SK-N-SH (cell line): ENCODE data around the gene PLEKHA8. TPM values are rescaled to one million over a fixed set of nuclear protein-coding genes. Genes with fewer than 3 reads are reported as not detected.
"Not testable (repeated sequence)": the region's sequence is repeated elsewhere in the genome, so short reads cannot be mapped to it uniquely, and the experiment has no call there.

Experiments used
- CTCF ChIA-PET: fragments of 300-600, 350-600 bp; formaldehyde crosslinking; extraction: SDS; loops from one replicate; lab custom pipeline; 2021; lab: Yijun Ruan, JAX
- POLR2A ChIA-PET: fragments of 350-600 bp; sonication (Branson Sonifier 250); formaldehyde crosslinking; extraction: SDS; loops from one replicate; lab custom pipeline; 2020; ENCODE audit warnings: antibody characterized with exemption, inconsistent platforms; lab: Yijun Ruan, JAX
- DNase-seq: peaks from one replicate; pipeline ENCODE4 v3.0.0; 2012
- H2AFZ ChIP-seq: fragments of 200-600 bp; sonication (generic); 2 replicates; pipeline ENCODE4 v1.8.1; 2016; ENCODE audit warnings: antibody characterized with exemption, mild to moderate bottlenecking, low read depth
- H3F3A ChIP-seq: fragments of 200-600 bp; sonication (generic); replicated peaks from 2 replicates; pipeline ENCODE3; 2016; ENCODE audit warnings: antibody characterized with exemption, mild to moderate bottlenecking; ENCODE audit not compliant: insufficient read depth
- H3K27ac ChIP-seq, 2 experiments: fragments of 200-500 bp in 1 of 2; fragments of 200-600 bp in 1 of 2; sonication (Bioruptor generic) in 1 of 2; sonication (generic), shearing (Covaris generic) in 1 of 2; 2 replicates each; pipeline versions ENCODE4 v1.5.1 to v1.6.1; 2014 to 2016; ENCODE audit warnings: low read depth in 2 of 2, inconsistent platforms in 1 of 2, low read length in 1 of 2, mild to moderate bottlenecking in 1 of 2, mixed read lengths in 1 of 2
- H3K27me3 ChIP-seq: fragments of 200-600 bp; sonication (generic), shearing (Covaris generic); 2 replicates; pipeline ENCODE4 v1.6.1; 2016; ENCODE audit warnings: mixed run types; ENCODE audit not compliant: insufficient read depth
- H3K36me3 ChIP-seq, 2 experiments: fragments of 200-500 bp in 1 of 2; fragments of 200-600 bp in 1 of 2; sonication (Bioruptor generic) in 1 of 2; sonication (generic) in 1 of 2; replicated peaks in 1 of 2; 2 replicates each; pipeline versions ENCODE3 to v1.5.1; 2014 to 2016; ENCODE audit warnings: low read length in 1 of 2, mild to moderate bottlenecking in 1 of 2; ENCODE audit not compliant: insufficient read depth in 2 of 2, control insufficient read depth in 1 of 2
- H3K4me1 ChIP-seq, 2 experiments: fragments of 200-500 bp in 1 of 2; fragments of 200-600 bp in 1 of 2; sonication (Bioruptor generic) in 1 of 2; sonication (generic), shearing (Covaris generic) in 1 of 2; 2 replicates each; pipeline versions ENCODE4 v1.5.1 to v1.6.1; 2014 to 2016; ENCODE audit warnings: low read depth in 1 of 2, low read length in 1 of 2, mixed run types in 1 of 2; ENCODE audit not compliant: insufficient read depth in 2 of 2, control insufficient read depth in 1 of 2
- H3K4me2 ChIP-seq: fragments of 200-600 bp; sonication (generic), shearing (Covaris generic); 2 replicates; pipeline ENCODE4 v1.6.1; 2017; ENCODE audit warnings: mixed run types
- H3K4me3 ChIP-seq, 2 experiments: fragments of 200-500 bp in 1 of 2; fragments of 200-600 bp in 1 of 2; sonication (Bioruptor generic) in 1 of 2; sonication (generic), shearing (Covaris generic) in 1 of 2; 2 replicates each; pipeline versions ENCODE4 v1.5.1 to v1.8.1; 2014 to 2016; ENCODE audit warnings: low read depth in 2 of 2, inconsistent platforms in 1 of 2, low read length in 1 of 2, mild to moderate bottlenecking in 1 of 2, mixed read lengths in 1 of 2, moderate library complexity in 1 of 2
- H3K79me2 ChIP-seq: fragments of 200-600 bp; sonication (generic); 2 replicates; pipeline ENCODE4 v1.8.1; 2017; ENCODE audit warnings: mild to moderate bottlenecking; ENCODE audit not compliant: insufficient read depth
- H3K9ac ChIP-seq: fragments of 200-600 bp; sonication (generic); 2 replicates; pipeline ENCODE4 v1.6.1; 2017; ENCODE audit warnings: mixed run types
- H3K9me2 ChIP-seq: fragments of 200-600 bp; sonication (generic); 2 replicates; pipeline ENCODE4 v1.6.1; 2017; ENCODE audit warnings: mixed run types
- H3K9me3 ChIP-seq: fragments of 200-600 bp; sonication (generic); 2 replicates; pipeline ENCODE4 v1.6.1; 2017; ENCODE audit warnings: mixed run types, mild to moderate bottlenecking, moderate library complexity
- H4K20me1 ChIP-seq: fragments of 200-600 bp; sonication (generic); 2 replicates; pipeline ENCODE4 v1.6.1; 2017; ENCODE audit warnings: mild to moderate bottlenecking, mixed run types; ENCODE audit not compliant: insufficient read depth
- CHD2 ChIP-seq: fragments of 150-350 bp; IDR thresholded peaks from 2 replicates; pipeline ENCODE4 v1.6.1; 2018; ENCODE audit warnings: low read length; ENCODE audit not compliant: partially characterized antibody
- CTCF ChIP-seq: fragments of 200-600 bp; sonication (generic); IDR thresholded peaks from 2 replicates; pipeline ENCODE4 v1.6.1; 2017; ENCODE audit warnings: antibody characterized with exemption, mild to moderate bottlenecking, moderate library complexity
- GABPA ChIP-seq: IDR thresholded peaks from 2 replicates; pipeline ENCODE4 v1.4.0; 2012; ENCODE audit warnings: low read depth, mild to moderate bottlenecking
- GATA2 ChIP-seq: sonication (generic); formaldehyde crosslinking; IDR thresholded peaks from 2 replicates; pipeline ENCODE4 v1.5.0; 2020; ENCODE audit warnings: mild to moderate bottlenecking, missing genetic modification reagents
- MAX ChIP-seq: IDR thresholded peaks from 2 replicates; pipeline ENCODE4 v1.4.0; 2012; ENCODE audit warnings: low read depth
- MEF2A ChIP-seq: IDR thresholded peaks from 2 replicates; pipeline ENCODE4 v1.4.0; 2012; ENCODE audit warnings: low read depth, borderline replicate concordance
- NFIC ChIP-seq: IDR thresholded peaks from 2 replicates; pipeline ENCODE4 v1.4.0; 2012; ENCODE audit warnings: borderline replicate concordance
- NRF1 ChIP-seq: IDR thresholded peaks from 2 replicates; pipeline ENCODE4 v1.6.1; 2012; ENCODE audit warnings: low read depth, mild to moderate bottlenecking, low read length
- RAD21 ChIP-seq: IDR thresholded peaks from 2 replicates; pipeline ENCODE4 v1.6.1; 2012; ENCODE audit warnings: mild to moderate bottlenecking, low read length
- SMC3 ChIP-seq: IDR thresholded peaks from 2 replicates; pipeline ENCODE4 v1.6.1; 2012; ENCODE audit warnings: low read depth, low read length, improper control_type of control experiment
- TAF1 ChIP-seq: IDR thresholded peaks from 2 replicates; pipeline ENCODE4 v1.6.1; 2012; ENCODE audit warnings: low read depth, mild to moderate bottlenecking, low read length, moderate library complexity, borderline replicate concordance
- USF1 ChIP-seq: IDR thresholded peaks from 2 replicates; pipeline ENCODE4 v1.4.0; 2012; ENCODE audit warnings: low read depth, borderline replicate concordance
- WGBS: methylation state at CpG from one replicate; pipeline ENCODE4 v1.1.6; 2017; ENCODE audit warnings: low lambda C conversion rate; 5-methylcytosine and 5-hydroxymethylcytosine counted together
- polyA plus RNA-seq, 3 experiments: library from polyadenylated mRNA; depleted of rRNA; stranded (reverse); fragments of >200 nt; gene quantifications; 2 replicates each; pipeline ENCODE4 v1.2.3, GENCODE V29; 2012

Gene PLEKHA8
- polyA plus RNA-seq, 1 of the 3 experiments (the other 2 are of a cell fraction), result 4.9 TPM

GRCh38 chr7:30057741-30058140 is 29.5 kb downstream of the PLEKHA8 start:
- no peak for DNase-seq
- H4K20me1 ChIP-seq, result no peaks in the 10 kb centered on the region
- TF ChIP-seq NRF1 (no peak), CTCF (no peak), NFIC (no peak), MAX (no peak), GABPA (no peak), GATA2 (CRISPR knock-in tag) (no peak), USF1 (no peak), MEF2A (no peak), CHD2 (no peak), TAF1 (no peak)
- H3F3A ChIP-seq, result peaks cover 15% of the 10 kb centered on the region
- H3K4me1 ChIP-seq, result peaks cover 0 to 8% of the 10 kb centered on the region in 2 experiments; a peak in 1 of 4 replicates
- H2AFZ ChIP-seq, result no peak overlapping the region
- peaks cover 59 to 68% of the 10 kb centered on the region in 2 experiments for H3K36me3 ChIP-seq
- H3K27me3 ChIP-seq, result no peaks in the 10 kb centered on the region
- H3K27ac ChIP-seq, result no peak overlapping the region
- no peaks in the 10 kb centered on the region for H3K9me2 ChIP-seq
- CTCF ChIA-PET, result interaction anchor here (1.3 to 8.3 kb wide), 2 partner anchors 10 to 19 kb away, joined by 3 to 155 read pairs; no protein-coding TSS in a partner anchor
- POLR2A ChIA-PET, result no interaction called here
- H3K9me3 ChIP-seq, result peaks cover 8% of the 10 kb centered on the region; the same call in 1 of the 2 replicates
- no peak overlapping the region for H3K4me2 ChIP-seq
- no peak overlapping the region for H3K4me3 ChIP-seq
- H3K79me2 ChIP-seq, result no peaks in the 10 kb centered on the region
- no peak overlapping the region for H3K9ac ChIP-seq

- not testable (repeated sequence) for H3K79me2 ChIP-seq, H4K20me1 ChIP-seq, H2AFZ ChIP-seq, H3K27me3 ChIP-seq, DNase-seq
- peaks cover 15% of the 10 kb centered on the region for H3F3A ChIP-seq
- CTCF ChIA-PET, result interaction anchor here (0.6 to 8.9 kb wide), 66 partner anchors 9 to 1136 kb away, joined by 3 to 155 read pairs (median 5); partner anchors contain the start of genes FKBP14, MTURN and PLEKHA8
- peak; percentile 72 for TF ChIP-seq CTCF
- TF ChIP-seq RAD21, result peak; percentile 33
- peak; percentile 36; the same call in 1 of the 2 replicates for TF ChIP-seq SMC3
- TF ChIP-seq, all 33 proteins: peak for 3; not testable (repeated sequence) for 30
- WGBS, result 80% methylated on average over 3 of the region's 3 CpGs
- H3K27ac ChIP-seq, H3K9me2 ChIP-seq, H3K4me2 ChIP-seq, H3K4me3 ChIP-seq, POLR2A ChIA-PET, H3K4me1 ChIP-seq, H3K9ac ChIP-seq, H3K9me3 ChIP-seq: not testable (repeated sequence)
- peaks cover 60 to 72% of the 10 kb centered on the region in 2 experiments for H3K36me3 ChIP-seq
Measured at GRCh38 chr7:30061786-30062185, 33.6 kb downstream of the PLEKHA8 start.
